ENCODE data around the gene PBX1. TPM values are rescaled to one million over a fixed set of nuclear protein-coding genes. Genes with fewer than 3 reads are reported as not detected.

The PBX1 gene
- total RNA-seq, 1 donor from 2014 or later, result 0.99 TPM

- DNase-seq (ENCODE audit: low read depth in 2 of 2), result no peak
These were observed 304.1 kb downstream of the PBX1 start for GRCh38 chr1:164863056-164863455.

GRCh38 chr1:164864161-164864560 lies 305.2 kb downstream of the PBX1 start:
- DNase-seq (ENCODE audit: low read depth in 2 of 2), result no peak

GRCh38 chr1:164865385-164865784 lies 306.4 kb downstream of the PBX1 start:
- no peak for DNase-seq (ENCODE audit: low read depth in 2 of 2)

- no peak for DNase-seq (ENCODE audit: low read depth in 2 of 2)
These were observed 308.6 kb downstream of the PBX1 start for GRCh38 chr1:164867590-164867989.

GRCh38 chr1:164868990-164869389 lies 310.0 kb downstream of the PBX1 start:
- no peak for DNase-seq (ENCODE audit: low read depth in 2 of 2)

- no peak for DNase-seq (ENCODE audit: low read depth in 2 of 2)
These were observed 316.5 kb downstream of the PBX1 start for GRCh38 chr1:164875518-164875917.

- no peak for DNase-seq (ENCODE audit: low read depth in 2 of 2)
These were observed 317.6 kb downstream of the PBX1 start for GRCh38 chr1:164876398-164877116.

GRCh38 chr1:164880199-164880598 lies 321.2 kb downstream of the PBX1 start:
- no peak for DNase-seq (ENCODE audit: low read depth in 2 of 2)

- no peak for DNase-seq (ENCODE audit: low read depth in 2 of 2)
These were observed 321.7 kb downstream of the PBX1 start for GRCh38 chr1:164880644-164881043.

GRCh38 chr1:164885311-164885710 lies 326.3 kb downstream of the PBX1 start:
- DNase-seq (ENCODE audit: low read depth in 2 of 2), result no peak

- no peak for DNase-seq (ENCODE audit: low read depth in 2 of 2)
These were observed 327.1 kb downstream of the PBX1 start for GRCh38 chr1:164886101-164886500.

- DNase-seq (ENCODE audit: low read depth in 2 of 2), result no peak
These were observed 332.6 kb downstream of the PBX1 start for GRCh38 chr1:164891615-164892014.

GRCh38 chr1:164895026-164895912 lies 336.3 kb downstream of the PBX1 start:
- DNase-seq (ENCODE audit: low read depth in 2 of 2), result no peak

GRCh38 chr1:164901031-164901430 lies 342.0 kb downstream of the PBX1 start:
- no peak for DNase-seq (ENCODE audit: low read depth in 2 of 2)

Measured in lung microvascular endothelial cell (primary cell).